Bronchial epithelial cell (primary cell): ENCODE measurements around the gene THBS2. TPM values are rescaled to one million over a fixed set of nuclear protein-coding genes. Genes with fewer than 3 reads are reported as not detected.
"Not testable (repeated sequence)": the region's sequence is repeated elsewhere in the genome, so short reads cannot be mapped to it uniquely, and the experiment has no call there.

Experiments
- DNase-seq: peaks from one replicate; pipeline ENCODE4 v3.0.0-alpha.2; 2010; ENCODE audit warnings: low read depth
- FAIRE-seq: peaks from 2 replicates; lab custom pipeline; 2011; peaks lifted over from hg19 to GRCh38; lab: Jason Lieb, UNC
- H3K27me3 ChIP-seq: 2 replicates; pipeline ENCODE4 v1.5.1; 2011; ENCODE audit warnings: low read length; ENCODE audit not compliant: control insufficient read depth, insufficient read depth
- H3K36me3 ChIP-seq: 2 replicates; pipeline ENCODE4 v1.5.1; 2011; ENCODE audit warnings: low read length; ENCODE audit not compliant: control insufficient read depth, insufficient read depth
- H3K4me3 ChIP-seq: 2 replicates; pipeline ENCODE4 v1.5.1; 2011; ENCODE audit warnings: mild to moderate bottlenecking, low read depth, low read length, control low read depth
- CTCF ChIP-seq: IDR thresholded peaks from 2 replicates; pipeline ENCODE4 v1.5.1; 2011; ENCODE audit warnings: mild to moderate bottlenecking, moderate library complexity, low read length, control low read depth, inconsistent platforms; ENCODE audit not compliant: insufficient read depth, severe bottlenecking
- total RNA-seq: library from RNA; depleted of rRNA; stranded (reverse); fragments of >200 nt; gene quantifications from 2 replicates; pipeline ENCODE4 v1.2.1, GENCODE V29; 2014

Gene THBS2
- total RNA-seq, 1 donor from 2014 or later: 8.7 TPM

- FAIRE-seq (no peak), DNase-seq (no peak)
- Histone ChIP-seq H3K27me3 (no peaks in the 10 kb centered on the region), H3K36me3 (no peaks in the 10 kb centered on the region), H3K4me3 (no peak overlapping the region)
- no peak for TF ChIP-seq CTCF
Measured at GRCh38 chr6:169186496-169187169, 67.0 kb downstream of the THBS2 start.

DNA sequence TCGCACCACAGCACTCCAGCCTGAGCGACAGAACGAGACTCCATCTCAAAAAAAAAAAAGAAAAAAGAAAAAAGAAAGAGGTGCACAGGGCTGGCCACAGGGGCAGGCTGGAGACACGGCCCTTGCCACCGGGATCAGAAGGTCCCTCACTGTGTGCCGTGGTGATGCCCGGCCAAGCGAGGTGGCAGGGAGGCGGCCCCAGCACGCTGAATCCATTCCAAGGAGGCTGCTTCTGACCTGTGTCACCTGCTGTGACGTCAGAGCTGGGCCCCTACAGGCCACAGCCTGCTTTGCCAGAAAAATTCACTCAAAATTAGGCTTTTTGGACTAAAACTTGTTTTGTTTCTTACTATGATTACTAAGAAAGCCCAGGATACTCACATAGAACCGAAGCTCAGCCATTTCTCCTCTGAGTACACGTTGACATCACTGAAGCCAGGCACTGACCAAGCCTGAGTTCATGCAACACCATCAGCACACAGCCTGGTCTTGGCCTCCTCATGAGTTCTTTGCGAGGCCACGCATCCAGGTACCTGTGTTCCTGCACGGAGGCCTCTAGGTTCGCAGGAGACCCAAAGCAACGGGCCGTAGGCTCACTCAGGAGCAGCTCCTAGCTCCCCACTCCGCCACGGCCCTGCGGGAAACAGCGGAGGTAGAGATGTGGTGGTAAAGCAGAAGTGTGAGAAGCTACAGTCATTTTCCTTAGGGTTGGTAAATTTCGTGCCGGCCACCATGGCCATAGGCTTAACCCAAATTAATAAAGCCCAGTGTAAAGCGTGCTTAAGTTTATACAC, 67.8 kb downstream of the THBS2 start:
- no peaks in the 10 kb centered on the region for H3K27me3 ChIP-seq
- TF ChIP-seq CTCF: no peak
- no peak overlapping the region for H3K4me3 ChIP-seq
- DNase-seq (no peak), FAIRE-seq (no peak)
- no peaks in the 10 kb centered on the region for H3K36me3 ChIP-seq

DNA sequence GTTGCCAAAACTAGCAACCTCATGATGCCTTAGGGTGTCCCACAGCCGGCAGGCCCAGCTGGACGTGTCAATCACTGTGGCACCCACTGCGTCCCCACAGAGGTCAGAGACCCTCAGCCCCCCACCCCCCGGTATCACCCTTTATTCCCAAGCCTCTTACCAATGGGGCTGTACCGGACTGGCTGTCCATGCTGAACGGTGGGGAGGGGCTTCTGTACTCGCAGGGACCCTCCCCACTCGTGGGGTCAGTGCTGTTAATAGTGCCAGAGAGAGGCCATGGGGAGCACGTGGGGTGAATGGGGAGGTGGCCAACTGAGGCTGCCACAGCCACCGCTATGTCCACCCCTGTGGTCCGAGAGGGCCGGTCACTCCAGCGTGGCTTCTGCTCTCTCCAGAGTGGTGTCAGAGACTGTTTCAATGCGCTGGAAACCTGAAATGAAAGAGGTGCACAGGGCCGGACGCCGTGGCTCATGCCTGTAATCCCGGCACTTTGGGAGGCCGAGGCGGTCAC, 68.6 kb downstream of the THBS2 start:
- no peak for TF ChIP-seq CTCF
- no peak for DNase-seq
- Histone ChIP-seq H3K4me3 (no peak overlapping the region), H3K36me3 (no peaks in the 10 kb centered on the region), H3K27me3 (no peaks in the 10 kb centered on the region)
- FAIRE-seq: no peak

DNA sequence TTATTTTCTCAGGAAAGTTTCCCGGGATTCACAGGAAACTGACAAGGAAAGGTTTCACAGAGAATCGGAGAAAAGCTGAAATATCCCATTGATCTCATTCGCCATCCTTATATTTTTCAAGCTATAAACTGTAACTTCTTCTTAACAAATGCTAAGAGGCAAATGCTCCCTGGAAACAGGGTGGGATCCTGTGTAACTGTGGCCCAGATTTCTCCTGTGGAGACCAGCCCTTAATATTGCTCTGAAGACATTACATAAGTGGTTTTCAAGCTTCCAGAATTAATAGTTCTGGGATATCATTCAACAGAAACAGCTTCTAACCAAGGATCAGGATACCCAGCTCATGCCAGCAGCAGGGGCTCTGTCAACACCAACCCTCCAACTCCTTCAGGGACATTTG, 69.2 kb downstream of the THBS2 start:
- Histone ChIP-seq H3K36me3 (no peaks in the 10 kb centered on the region), H3K27me3 (no peaks in the 10 kb centered on the region), H3K4me3 (no peak overlapping the region)
- no peak for TF ChIP-seq CTCF
- DNase-seq (no peak), FAIRE-seq (no peak)

DNA sequence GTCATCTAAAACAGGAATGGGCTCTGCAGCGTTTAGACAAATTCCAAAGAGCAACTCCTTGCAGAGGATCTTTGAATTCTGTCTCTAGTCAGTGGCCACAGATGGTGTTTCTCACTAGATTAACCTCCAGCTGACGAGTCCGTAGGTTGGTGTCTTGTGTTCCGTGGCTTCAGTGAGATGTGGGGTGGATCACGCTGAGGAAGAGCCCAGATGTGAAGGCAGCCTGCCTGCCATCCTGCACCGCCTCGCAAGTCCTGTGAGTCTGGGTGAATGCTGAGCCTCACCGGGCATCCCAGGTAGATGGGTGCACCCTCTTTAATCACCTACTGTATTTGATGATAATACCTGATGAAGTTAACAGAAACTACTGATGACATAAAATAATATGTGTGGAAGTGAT, 70.4 kb downstream of the THBS2 start:
- Histone ChIP-seq H3K4me3 (no peak overlapping the region), H3K27me3 (no peaks in the 10 kb centered on the region), H3K36me3 (no peaks in the 10 kb centered on the region)
- DNase-seq (no peak), FAIRE-seq (no peak)
- no peak for TF ChIP-seq CTCF

DNA sequence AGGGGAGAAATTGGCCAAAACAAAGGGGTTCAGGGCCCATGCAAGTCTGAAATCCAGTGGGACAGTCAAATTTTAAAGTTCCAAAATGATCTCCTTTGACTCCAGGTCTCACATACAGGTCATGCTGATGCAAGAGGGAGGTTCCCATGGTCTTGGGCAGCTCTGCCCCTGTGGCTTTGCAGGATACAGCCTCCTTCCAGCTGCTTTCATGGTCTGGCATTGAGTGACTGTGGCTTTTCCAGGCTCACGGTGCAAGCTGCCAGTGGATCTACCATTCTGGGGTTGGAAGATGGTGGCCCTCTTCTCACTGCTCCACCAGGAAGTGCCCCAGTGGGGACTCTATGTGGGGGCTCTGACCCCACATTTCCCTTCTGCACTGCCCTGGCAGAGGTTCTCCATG, 73.8 kb downstream of the THBS2 start:
- H3K4me3 ChIP-seq, FAIRE-seq, H3K27me3 ChIP-seq, H3K36me3 ChIP-seq, DNase-seq: not testable (repeated sequence)
